Peyer's patch (tissue), 4 donors: ENCODE measurements around the gene OR5C1.

ENCODE experiments used
- POLR2A ChIP-seq, 2 donors: fragments of 450-650 bp; IDR thresholded peaks; one replicate each; pipeline ENCODE4 v1.5.1; 2017; ENCODE audit warnings: antibody characterized with exemption in 2 of 2, mild to moderate bottlenecking in 2 of 2, moderate library complexity in 2 of 2
- TF ChIP-seq, protein P1 (sequence below), 6 experiments: fragments of 450-650 bp in 4 of 6; fragments of 200-600 bp in 2 of 6; sonication (generic) in 1 of 6; IDR thresholded peaks; one replicate each; pipeline ENCODE4 v1.5.1; 2017 to 2019; ENCODE audit warnings: antibody characterized with exemption in 6 of 6, mild to moderate bottlenecking in 3 of 6, moderate library complexity in 1 of 6

DNA sequence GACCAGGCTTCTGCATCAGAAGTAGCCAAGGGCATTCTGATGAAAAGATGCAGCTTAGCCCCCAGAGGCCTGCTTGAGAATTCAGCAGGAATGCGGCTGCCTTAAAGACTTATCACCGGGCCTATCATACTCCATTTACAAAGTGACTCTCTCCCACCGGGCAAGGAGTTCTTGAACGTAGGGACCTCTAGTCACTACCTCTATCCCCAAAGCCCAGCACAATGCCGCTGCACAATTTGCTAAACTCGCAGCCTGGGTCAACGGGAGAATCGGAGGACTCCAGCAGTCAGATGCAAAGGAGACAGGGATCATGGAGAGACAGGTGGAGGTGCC, 39.0 kb downstream of the OR5C1 start:
- TF ChIP-seq, protein P1, sequence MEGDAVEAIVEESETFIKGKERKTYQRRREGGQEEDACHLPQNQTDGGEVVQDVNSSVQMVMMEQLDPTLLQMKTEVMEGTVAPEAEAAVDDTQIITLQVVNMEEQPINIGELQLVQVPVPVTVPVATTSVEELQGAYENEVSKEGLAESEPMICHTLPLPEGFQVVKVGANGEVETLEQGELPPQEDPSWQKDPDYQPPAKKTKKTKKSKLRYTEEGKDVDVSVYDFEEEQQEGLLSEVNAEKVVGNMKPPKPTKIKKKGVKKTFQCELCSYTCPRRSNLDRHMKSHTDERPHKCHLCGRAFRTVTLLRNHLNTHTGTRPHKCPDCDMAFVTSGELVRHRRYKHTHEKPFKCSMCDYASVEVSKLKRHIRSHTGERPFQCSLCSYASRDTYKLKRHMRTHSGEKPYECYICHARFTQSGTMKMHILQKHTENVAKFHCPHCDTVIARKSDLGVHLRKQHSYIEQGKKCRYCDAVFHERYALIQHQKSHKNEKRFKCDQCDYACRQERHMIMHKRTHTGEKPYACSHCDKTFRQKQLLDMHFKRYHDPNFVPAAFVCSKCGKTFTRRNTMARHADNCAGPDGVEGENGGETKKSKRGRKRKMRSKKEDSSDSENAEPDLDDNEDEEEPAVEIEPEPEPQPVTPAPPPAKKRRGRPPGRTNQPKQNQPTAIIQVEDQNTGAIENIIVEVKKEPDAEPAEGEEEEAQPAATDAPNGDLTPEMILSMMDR (IDR thresholded peaks at IDR 0.05) = no peak
- no peak for TF ChIP-seq POLR2A (IDR thresholded peaks at IDR 0.05)
